Measurements from ENCODE around the gene ERF. TPM values are rescaled to one million over a fixed set of nuclear protein-coding genes. Genes with fewer than 3 reads are reported as not detected.
A peak's percentile ranks its signal among the peaks of the same experiment; 100 is the strongest.

ERF gene
- total RNA-seq, 1 experiment from 2014 or later, result 96.1 TPM

GRCh38 chr19:42244347-42245220, 10.3 kb downstream of the ERF start:
- peak; percentile 40 for ATAC-seq
- TF ChIP-seq ATF3 (IDR thresholded peaks at IDR 0.05) (no peak), TCF7L2 (IDR thresholded peaks at IDR 0.05; ENCODE audit: borderline replicate concordance, extremely low read depth, insufficient read depth, insufficient read length) (peak; percentile 84), RAD21 (IDR thresholded peaks at IDR 0.05; ENCODE audit: low read depth) (peak; percentile 57), EGR1 (IDR thresholded peaks at IDR 0.05; ENCODE audit: low read depth) (peak; percentile 34; the same call in 1 of the 2 replicates), ZBTB33 (IDR thresholded peaks at IDR 0.05; ENCODE audit: extremely low read depth, insufficient replicate concordance, low read length) (peak; percentile 86), POLR2A (IDR thresholded peaks at IDR 0.05; ENCODE audit: borderline replicate concordance, extremely low read depth, insufficient read depth, insufficient read length) (peak; percentile 63), MAX (IDR thresholded peaks at IDR 0.05) (peak; percentile 77), YY1 (IDR thresholded peaks at IDR 0.05; ENCODE audit: extremely low read depth, insufficient replicate concordance, low read depth, low read length) (peak; percentile 26), SP1 (IDR thresholded peaks at IDR 0.05; ENCODE audit: low read depth) (peak; percentile 14; the same call in 1 of the 2 replicates), CEBPB (IDR thresholded peaks at IDR 0.05; ENCODE audit: low read depth) (no peak), POLR2AphosphoS5 (IDR thresholded peaks at IDR 0.05; ENCODE audit: low read depth, low read length) (peak; percentile 32; the same call in 1 of the 2 replicates), ZFX (IDR thresholded peaks at IDR 0.05) (no peak), CTCF (IDR thresholded peaks at IDR 0.05 in 2 of 3, conservative IDR thresholded peaks at IDR 0.05 in 1 of 3; ENCODE audit: borderline replicate concordance in 1 of 3, insufficient read depth in 1 of 3, low read depth in 2 of 3, low read length in 2 of 3) (peak; percentile 51 to 82 (median 65))

More at GRCh38 chr19:42244347-42245220, 10.3 kb downstream of the ERF start:
- DNase-seq (ENCODE audit: low read depth, low spot score), result peak; percentile 93
- Histone ChIP-seq H3K36me3 (ENCODE audit: control insufficient read depth in 1 of 2, insufficient read depth in 2 of 2, low read length in 2 of 2) (peaks cover 0 to 11% of the 10 kb centered on the region in 2 experiments; a peak in 2 of 4 replicates), H3K9me3 (ENCODE audit: control insufficient read depth in 1 of 2, insufficient read depth in 1 of 2, low read depth in 1 of 2, low read length in 2 of 2) (no peaks in the 10 kb centered on the region), H2AFZ (ENCODE audit: low read depth, low read length, poor library complexity, severe bottlenecking) (no peak overlapping the region), H3K4me2 (ENCODE audit: low read length) (peak overlapping the region; percentile 84), H3K27me3 (ENCODE audit: insufficient read depth, low read length) (no peaks in the 10 kb centered on the region), H3K79me2 (ENCODE audit: insufficient read depth, low read length) (peaks cover 34% of the 10 kb centered on the region), H3K27ac (ENCODE audit: low read depth, low read length) (peak overlapping the region; percentile 78), H3K9ac (ENCODE audit: low read length) (peak overlapping the region; percentile 79), H4K20me1 (ENCODE audit: insufficient read depth) (no peaks in the 10 kb centered on the region; the same call in 1 of the 2 replicates), H3K9me2 (ENCODE audit: insufficient read depth) (no peaks in the 10 kb centered on the region), H3K4me1 (ENCODE audit: control insufficient read depth in 1 of 2, insufficient read depth in 2 of 2, low read length in 2 of 2) (peaks cover 13 to 45% of the 10 kb centered on the region in 2 experiments), H3K4me3 (replicated peaks in 1 of 2; ENCODE audit: low read depth in 1 of 2, low read length in 2 of 2) (peak overlapping the region; percentile 69 to 93)
- RAD21 ChIA-PET (ENCODE audit: low non-redundant PET in 1 of 2, low total read pairs in 2 of 2, uncharacterized antibody in 2 of 2, unreplicated experiment in 2 of 2), result interaction anchor here (0.5 to 1.0 kb wide), 2 partner anchors 35 to 39 kb away, joined by 4 to 5 read pairs; no protein-coding TSS in a partner anchor
- POLR2A ChIA-PET, result interaction anchor here (0.9 to 2.4 kb wide), 3 partner anchors 35 to 57 kb away, joined by 3 to 19 read pairs (median 7); partner anchors contain the start of genes PAFAH1B3 and PRR19
- CTCF ChIA-PET, result interaction anchor here (0.6 to 3.8 kb wide), 9 partner anchors 14 to 210 kb away, joined by 3 to 63 read pairs (median 4); no protein-coding TSS in a partner anchor
- intact Hi-C loops (cut with micrococcal nuclease), result loop anchor here (1.0 to 5.0 kb wide), 2 partner anchors 136 to 153 kb away; no protein-coding TSS in a partner anchor
- BruUV-seq (replicated peaks), result no TSS peak
